Measurements from ENCODE around the gene RGS6. TPM values are rescaled to one million over a fixed set of nuclear protein-coding genes. Genes with fewer than 3 reads are reported as not detected.

The RGS6 gene
- total RNA-seq, 1 donor: not detected

DNA sequence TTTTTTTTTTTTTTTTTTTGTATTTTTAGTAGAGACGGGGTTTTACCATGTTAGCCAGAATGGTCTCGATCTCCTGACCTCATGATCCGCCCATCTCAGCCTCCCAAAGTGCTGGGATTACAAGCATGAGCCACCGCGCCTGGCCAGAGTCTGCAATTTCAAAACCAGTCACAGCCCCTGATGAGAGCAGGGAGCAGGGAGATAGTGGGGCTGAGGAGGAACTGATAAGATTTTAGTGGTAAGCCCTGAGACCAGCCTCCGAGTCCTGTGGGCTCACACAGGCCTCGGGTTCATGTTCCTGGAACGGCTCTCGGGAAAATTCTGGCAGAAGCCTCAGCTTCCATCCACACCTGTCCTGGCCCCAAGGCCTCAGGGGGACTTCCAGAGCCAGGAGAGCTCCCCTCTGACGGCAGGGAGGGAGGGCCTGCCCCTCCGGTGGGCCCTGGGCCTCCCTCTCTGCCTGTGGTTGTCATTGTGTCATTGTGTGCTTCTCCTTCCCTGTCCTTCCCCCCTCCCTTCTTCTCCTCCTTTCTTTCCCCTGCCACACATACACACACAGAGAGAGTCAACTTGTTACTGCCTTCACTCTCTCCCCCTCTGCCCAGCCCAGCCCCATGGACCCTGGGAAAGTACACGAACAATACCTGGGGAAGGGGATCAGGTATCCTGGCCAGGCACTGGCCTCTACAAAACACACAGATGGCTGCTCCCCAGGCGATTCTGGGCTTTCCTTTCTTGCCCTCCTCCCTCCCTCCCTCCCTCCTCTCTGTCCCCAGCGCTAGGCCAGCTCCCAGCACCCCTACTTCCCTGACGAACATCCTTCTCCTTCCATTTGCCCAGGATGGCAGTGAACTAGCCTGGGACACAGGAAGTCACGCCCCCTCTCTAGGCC is 667.6 kb downstream of the RGS6 start:
- Histone ChIP-seq H3K4me3 (ENCODE audit: insufficient read depth, low read length) (no peak overlapping the region), H3K27me3 (ENCODE audit: insufficient read depth, low read length) (no peaks in the 10 kb centered on the region), H3K4me2 (ENCODE audit: insufficient read depth, low read length) (no peak overlapping the region), H3K27ac (ENCODE audit: low read depth, low read length) (no peak overlapping the region), H2AFZ (ENCODE audit: low read length) (no peak overlapping the region), H3K79me2 (ENCODE audit: insufficient read depth, low read length) (no peaks in the 10 kb centered on the region), H3K36me3 (ENCODE audit: insufficient read depth, low read length) (no peaks in the 10 kb centered on the region), H3K4me1 (ENCODE audit: insufficient read depth, low read length) (peaks cover 3% of the 10 kb centered on the region), H4K20me1 (ENCODE audit: insufficient read depth, low read length) (no peaks in the 10 kb centered on the region), H3K9me3 (ENCODE audit: low read depth, low read length) (no peaks in the 10 kb centered on the region)
- TF ChIP-seq, protein P1, sequence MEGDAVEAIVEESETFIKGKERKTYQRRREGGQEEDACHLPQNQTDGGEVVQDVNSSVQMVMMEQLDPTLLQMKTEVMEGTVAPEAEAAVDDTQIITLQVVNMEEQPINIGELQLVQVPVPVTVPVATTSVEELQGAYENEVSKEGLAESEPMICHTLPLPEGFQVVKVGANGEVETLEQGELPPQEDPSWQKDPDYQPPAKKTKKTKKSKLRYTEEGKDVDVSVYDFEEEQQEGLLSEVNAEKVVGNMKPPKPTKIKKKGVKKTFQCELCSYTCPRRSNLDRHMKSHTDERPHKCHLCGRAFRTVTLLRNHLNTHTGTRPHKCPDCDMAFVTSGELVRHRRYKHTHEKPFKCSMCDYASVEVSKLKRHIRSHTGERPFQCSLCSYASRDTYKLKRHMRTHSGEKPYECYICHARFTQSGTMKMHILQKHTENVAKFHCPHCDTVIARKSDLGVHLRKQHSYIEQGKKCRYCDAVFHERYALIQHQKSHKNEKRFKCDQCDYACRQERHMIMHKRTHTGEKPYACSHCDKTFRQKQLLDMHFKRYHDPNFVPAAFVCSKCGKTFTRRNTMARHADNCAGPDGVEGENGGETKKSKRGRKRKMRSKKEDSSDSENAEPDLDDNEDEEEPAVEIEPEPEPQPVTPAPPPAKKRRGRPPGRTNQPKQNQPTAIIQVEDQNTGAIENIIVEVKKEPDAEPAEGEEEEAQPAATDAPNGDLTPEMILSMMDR (IDR thresholded peaks at IDR 0.05; ENCODE audit: extremely low read depth, low read depth, low read length): no peak
- DNase-seq (ENCODE audit: insufficient read length, low spot score, missing footprints): peak; percentile 57

DNA sequence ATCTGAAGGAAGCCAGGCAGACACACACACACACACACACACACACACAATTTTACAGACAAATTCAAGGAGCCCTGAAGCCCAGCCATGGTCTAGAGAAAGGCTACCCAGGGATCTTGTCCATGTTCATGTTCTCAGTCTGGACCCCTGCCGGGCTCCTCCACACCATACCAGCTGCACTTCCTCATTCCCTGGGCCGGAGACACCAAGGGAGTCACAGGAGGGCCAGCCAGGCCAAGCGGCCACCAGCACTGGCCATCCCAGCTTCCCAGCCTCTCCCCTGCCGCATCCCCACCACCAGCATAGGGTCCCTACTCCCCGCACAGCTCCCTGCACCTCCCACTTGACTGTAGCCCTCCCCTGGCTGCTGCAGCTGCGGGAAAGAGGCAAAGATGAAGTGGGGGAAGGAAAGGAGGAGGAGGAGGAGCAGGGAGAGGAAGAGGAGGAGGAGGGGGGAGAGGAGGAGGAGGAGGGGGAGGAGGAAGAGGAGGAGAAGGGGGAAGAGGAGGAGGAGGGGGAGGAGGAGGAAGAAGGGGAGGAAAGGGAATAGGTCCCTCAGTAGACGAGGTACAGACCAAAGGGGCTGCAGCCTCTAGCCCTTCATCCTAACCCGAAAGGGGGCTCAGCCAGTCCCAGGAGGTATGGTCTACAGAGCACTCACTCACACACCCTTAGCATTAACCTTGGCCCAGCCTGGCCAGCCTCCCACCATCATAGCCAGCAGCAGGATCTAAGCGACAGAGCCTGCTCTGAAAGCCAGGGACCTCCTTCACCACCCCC is 668.5 kb downstream of the RGS6 start:
- Histone ChIP-seq H2AFZ (ENCODE audit: low read length) (no peak overlapping the region), H3K4me3 (ENCODE audit: insufficient read depth, low read length) (no peak overlapping the region), H3K79me2 (ENCODE audit: insufficient read depth, low read length) (no peaks in the 10 kb centered on the region), H4K20me1 (ENCODE audit: insufficient read depth, low read length) (no peaks in the 10 kb centered on the region), H3K27ac (ENCODE audit: low read depth, low read length) (no peak overlapping the region), H3K4me1 (ENCODE audit: insufficient read depth, low read length) (peaks cover 3% of the 10 kb centered on the region), H3K27me3 (ENCODE audit: insufficient read depth, low read length) (no peaks in the 10 kb centered on the region), H3K36me3 (ENCODE audit: insufficient read depth, low read length) (no peaks in the 10 kb centered on the region), H3K4me2 (ENCODE audit: insufficient read depth, low read length) (no peak overlapping the region), H3K9me3 (ENCODE audit: low read depth, low read length) (no peaks in the 10 kb centered on the region)
- DNase-seq (ENCODE audit: insufficient read length, low spot score, missing footprints): no peak
- TF ChIP-seq, protein P1 (IDR thresholded peaks at IDR 0.05; ENCODE audit: extremely low read depth, low read depth, low read length): no peak

DNA sequence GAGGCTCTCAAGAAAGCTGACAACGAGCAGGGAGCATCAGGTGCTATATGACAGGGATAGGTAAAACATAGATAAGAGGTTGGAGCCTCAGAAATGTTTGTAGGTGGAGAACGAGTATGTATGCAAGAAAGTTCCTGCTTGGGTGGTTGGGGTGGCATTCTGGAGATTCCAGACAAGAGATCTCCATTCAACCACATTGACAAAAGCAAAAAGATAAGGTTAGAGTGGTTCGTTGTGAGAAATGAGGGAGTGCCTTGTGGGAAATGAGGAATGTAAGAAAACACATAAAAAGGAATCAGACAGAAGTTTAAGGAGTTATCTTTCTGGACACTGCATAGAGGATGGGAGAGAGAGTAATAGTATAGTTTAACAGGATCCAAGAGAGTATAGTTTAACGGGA is 671.4 kb downstream of the RGS6 start:
- no peak for DNase-seq (ENCODE audit: insufficient read length, low spot score, missing footprints)
- no peak overlapping the region for H3K27ac ChIP-seq (ENCODE audit: low read depth, low read length)
- no peaks in the 10 kb centered on the region for H3K36me3 ChIP-seq (ENCODE audit: insufficient read depth, low read length)
- H3K4me1 ChIP-seq (ENCODE audit: insufficient read depth, low read length): peaks cover 20% of the 10 kb centered on the region
- no peaks in the 10 kb centered on the region for H3K27me3 ChIP-seq (ENCODE audit: insufficient read depth, low read length)
- H3K4me2 ChIP-seq (ENCODE audit: insufficient read depth, low read length): no peak overlapping the region
- H2AFZ ChIP-seq (ENCODE audit: low read length): no peak overlapping the region
- H3K4me3 ChIP-seq (ENCODE audit: insufficient read depth, low read length): no peak overlapping the region
- H4K20me1 ChIP-seq (ENCODE audit: insufficient read depth, low read length): no peaks in the 10 kb centered on the region
- no peaks in the 10 kb centered on the region for H3K9me3 ChIP-seq (ENCODE audit: low read depth, low read length)
- TF ChIP-seq, protein P1 (IDR thresholded peaks at IDR 0.05; ENCODE audit: extremely low read depth, low read depth, low read length): no peak
- H3K79me2 ChIP-seq (ENCODE audit: insufficient read depth, low read length): no peaks in the 10 kb centered on the region

DNA sequence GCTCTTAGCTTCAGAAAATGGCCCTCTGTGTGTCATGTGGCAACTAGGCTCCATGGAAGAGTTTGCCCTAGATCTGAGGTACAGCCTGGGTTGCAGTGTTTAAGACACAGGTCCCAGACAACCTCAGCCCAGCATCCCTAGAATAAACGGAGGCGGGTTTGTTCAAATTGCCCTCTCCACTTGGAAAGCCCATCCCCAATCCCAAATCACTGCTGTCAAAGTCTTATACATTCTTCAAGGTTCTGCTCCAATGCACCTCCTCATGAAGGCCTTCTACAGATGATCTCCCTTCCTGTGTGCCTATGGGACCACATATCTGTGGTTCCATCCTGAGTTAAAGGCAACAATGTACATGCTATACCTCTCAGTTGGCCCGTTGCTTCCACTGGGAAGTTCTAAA is 671.9 kb downstream of the RGS6 start:
- no peaks in the 10 kb centered on the region for H3K27me3 ChIP-seq (ENCODE audit: insufficient read depth, low read length)
- peak; percentile 53 for DNase-seq (ENCODE audit: insufficient read length, low spot score, missing footprints)

More for the DNA sequence above, 671.9 kb downstream of the RGS6 start:
- no peak overlapping the region for H3K4me3 ChIP-seq (ENCODE audit: insufficient read depth, low read length)
- H3K27ac ChIP-seq (ENCODE audit: low read depth, low read length): no peak overlapping the region
- no peak overlapping the region for H2AFZ ChIP-seq (ENCODE audit: low read length)
- H3K79me2 ChIP-seq (ENCODE audit: insufficient read depth, low read length): no peaks in the 10 kb centered on the region
- no peaks in the 10 kb centered on the region for H4K20me1 ChIP-seq (ENCODE audit: insufficient read depth, low read length)
- peaks cover 25% of the 10 kb centered on the region for H3K4me1 ChIP-seq (ENCODE audit: insufficient read depth, low read length)
- H3K4me2 ChIP-seq (ENCODE audit: insufficient read depth, low read length): no peak overlapping the region
- no peaks in the 10 kb centered on the region for H3K9me3 ChIP-seq (ENCODE audit: low read depth, low read length)
- TF ChIP-seq, protein P1 (IDR thresholded peaks at IDR 0.05; ENCODE audit: extremely low read depth, low read depth, low read length): no peak
- no peaks in the 10 kb centered on the region for H3K36me3 ChIP-seq (ENCODE audit: insufficient read depth, low read length)

Measured in osteoblast (primary cell).